ENCODE results near the gene RRAS2. TPM values are rescaled to one million over a fixed set of nuclear protein-coding genes. Genes with fewer than 3 reads are reported as not detected.

Gene RRAS2
- total RNA-seq, 3 donors from 2014 or later (not counting 1 experiment from before 2014, with no cell fraction given), result 62.1 to 86.7 (median 69.6) TPM

DNA sequence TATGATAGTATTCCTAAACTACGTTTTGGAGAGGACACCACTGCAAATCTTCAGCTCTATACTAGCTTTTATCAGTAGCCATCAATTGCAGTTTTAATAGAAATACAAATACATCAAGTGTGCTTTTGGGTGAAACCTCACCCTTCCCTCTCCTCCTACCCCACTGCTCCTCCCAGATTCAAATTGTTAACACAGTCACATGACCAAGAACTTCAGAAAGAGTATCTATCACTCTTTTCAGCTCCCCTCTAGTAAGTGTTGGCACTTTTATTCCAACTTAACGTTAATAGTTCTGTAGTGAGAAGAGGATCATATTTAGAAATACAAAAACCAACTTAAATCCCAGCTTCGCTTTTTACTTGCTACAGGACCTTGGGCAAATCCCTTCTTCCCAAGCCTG, 17.0 kb downstream of the RRAS2 start:
- intact Hi-C loops (cut with micrococcal nuclease), result no loop called here
- no peaks in the 10 kb centered on the region for H3K9me3 Mint-ChIP-seq
- peak overlapping the region; percentile 2 for H3K4me3 Mint-ChIP-seq
- peaks cover 3% of the 10 kb centered on the region for H3K9me3 ChIP-seq (ENCODE audit: control insufficient read depth, insufficient read depth, low read length)
- TF ChIP-seq, protein P1, sequence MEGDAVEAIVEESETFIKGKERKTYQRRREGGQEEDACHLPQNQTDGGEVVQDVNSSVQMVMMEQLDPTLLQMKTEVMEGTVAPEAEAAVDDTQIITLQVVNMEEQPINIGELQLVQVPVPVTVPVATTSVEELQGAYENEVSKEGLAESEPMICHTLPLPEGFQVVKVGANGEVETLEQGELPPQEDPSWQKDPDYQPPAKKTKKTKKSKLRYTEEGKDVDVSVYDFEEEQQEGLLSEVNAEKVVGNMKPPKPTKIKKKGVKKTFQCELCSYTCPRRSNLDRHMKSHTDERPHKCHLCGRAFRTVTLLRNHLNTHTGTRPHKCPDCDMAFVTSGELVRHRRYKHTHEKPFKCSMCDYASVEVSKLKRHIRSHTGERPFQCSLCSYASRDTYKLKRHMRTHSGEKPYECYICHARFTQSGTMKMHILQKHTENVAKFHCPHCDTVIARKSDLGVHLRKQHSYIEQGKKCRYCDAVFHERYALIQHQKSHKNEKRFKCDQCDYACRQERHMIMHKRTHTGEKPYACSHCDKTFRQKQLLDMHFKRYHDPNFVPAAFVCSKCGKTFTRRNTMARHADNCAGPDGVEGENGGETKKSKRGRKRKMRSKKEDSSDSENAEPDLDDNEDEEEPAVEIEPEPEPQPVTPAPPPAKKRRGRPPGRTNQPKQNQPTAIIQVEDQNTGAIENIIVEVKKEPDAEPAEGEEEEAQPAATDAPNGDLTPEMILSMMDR (IDR thresholded peaks at IDR 0.05), result no peak
- H3K4me3 ChIP-seq (ENCODE audit: low read length), result no peak overlapping the region
- H3K27me3 ChIP-seq (ENCODE audit: control insufficient read depth, insufficient read depth, low read length), result no peaks in the 10 kb centered on the region
- H3K27ac ChIP-seq (ENCODE audit: low read length), result no peak overlapping the region
- whole genome bisulfite sequencing (ENCODE audit: insufficient coverage), result 86% methylated on average over 1 of the region's 3 CpGs
- H3K4me1 ChIP-seq (ENCODE audit: control insufficient read depth, insufficient read depth, low read length), result peaks cover 17% of the 10 kb centered on the region
- no peaks in the 10 kb centered on the region for H3K36me3 ChIP-seq (ENCODE audit: control insufficient read depth, insufficient read depth, low read length)
- ATAC-seq (no peak), DNase-seq (no peak)
- peaks cover 50 to 70% of the 10 kb centered on the region in 2 donors for H3K4me1 Mint-ChIP-seq
- peak overlapping the region; percentile 43 to 59 for H3K27ac Mint-ChIP-seq
- no peaks in the 10 kb centered on the region for H3K27me3 Mint-ChIP-seq (ENCODE audit: low read depth in 2 of 2)
- no peaks in the 10 kb centered on the region for H3K36me3 Mint-ChIP-seq

DNA sequence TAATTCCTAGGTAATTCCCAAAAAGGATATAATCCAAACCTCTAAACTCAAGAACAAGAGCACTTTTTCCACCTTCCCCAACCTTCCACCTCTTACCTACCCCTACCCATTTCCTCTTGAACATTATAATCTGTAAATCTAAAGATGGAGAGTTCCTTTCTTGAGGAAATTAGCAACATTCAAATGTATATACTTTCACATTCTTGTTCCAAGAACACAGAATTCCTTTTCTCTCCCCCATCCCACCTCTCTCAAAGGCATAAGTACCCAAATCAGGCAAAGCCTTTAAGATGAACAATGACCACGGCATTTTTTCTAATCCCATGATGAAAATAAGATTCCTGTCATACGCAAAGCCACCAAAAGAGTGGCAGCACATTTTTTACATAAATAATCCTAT, 18.3 kb downstream of the RRAS2 start:
- Mint-ChIP-seq H3K36me3 (peaks cover 8% of the 10 kb centered on the region), H3K27ac (peak overlapping the region; percentile 44 to 83), H3K27me3 (ENCODE audit: low read depth in 2 of 2) (no peaks in the 10 kb centered on the region), H3K9me3 (peaks cover 2 to 9% of the 10 kb centered on the region in 2 donors), H3K4me1 (peaks cover 57 to 76% of the 10 kb centered on the region in 2 donors), H3K4me3 (no peak overlapping the region)
- no peaks in the 10 kb centered on the region for H3K27me3 ChIP-seq (ENCODE audit: control insufficient read depth, insufficient read depth, low read length)
- WGBS (ENCODE audit: insufficient coverage), result 96% methylated on average over 2 of the region's 2 CpGs
- no peak overlapping the region for H3K4me3 ChIP-seq (ENCODE audit: low read length)
- peaks cover 17% of the 10 kb centered on the region for H3K4me1 ChIP-seq (ENCODE audit: control insufficient read depth, insufficient read depth, low read length)
- H3K27ac ChIP-seq (ENCODE audit: low read length), result no peak overlapping the region
- intact Hi-C loops (cut with micrococcal nuclease), result no loop called here
- H3K9me3 ChIP-seq (ENCODE audit: control insufficient read depth, insufficient read depth, low read length), result peaks cover 4% of the 10 kb centered on the region
- TF ChIP-seq, protein P1 (IDR thresholded peaks at IDR 0.05), result no peak
- no peak for ATAC-seq
- no peaks in the 10 kb centered on the region for H3K36me3 ChIP-seq (ENCODE audit: control insufficient read depth, insufficient read depth, low read length)
- DNase-seq, result no peak

DNA sequence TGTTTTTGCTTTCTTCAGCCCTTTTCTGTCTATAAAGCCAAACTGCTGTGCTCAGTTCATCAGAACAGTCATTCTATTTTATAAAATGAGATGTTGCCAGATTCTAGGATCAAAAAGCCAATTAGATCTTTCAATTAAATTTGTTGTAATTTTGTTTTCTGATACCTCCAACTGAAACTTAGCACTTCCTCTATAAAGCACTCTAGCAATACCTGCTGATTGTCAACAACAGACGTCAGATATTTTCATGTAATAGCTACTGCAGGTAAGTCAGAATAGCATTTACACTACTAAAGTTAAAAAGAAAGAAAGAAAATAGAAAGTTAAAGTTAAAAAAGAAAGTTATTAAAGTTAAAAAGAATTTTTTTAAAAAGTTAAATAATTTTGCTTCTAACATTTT, 19.6 kb downstream of the RRAS2 start:
- H3K4me3 ChIP-seq (ENCODE audit: low read length), result no peak overlapping the region
- WGBS (ENCODE audit: insufficient coverage), result no CpG with 5 or more reads among the region's 1 CpG
- H3K36me3 Mint-ChIP-seq, result peaks cover 8% of the 10 kb centered on the region
- peaks cover 23% of the 10 kb centered on the region for H3K4me1 ChIP-seq (ENCODE audit: control insufficient read depth, insufficient read depth, low read length)
- H3K4me1 Mint-ChIP-seq, result peaks cover 56 to 76% of the 10 kb centered on the region in 2 donors
- no peaks in the 10 kb centered on the region for H3K27me3 ChIP-seq (ENCODE audit: control insufficient read depth, insufficient read depth, low read length)
- DNase-seq, result no peak
- H3K9me3 Mint-ChIP-seq, result peaks cover 2 to 9% of the 10 kb centered on the region in 2 donors
- no peak for ATAC-seq
- H3K4me3 Mint-ChIP-seq, result no peak overlapping the region
- intact Hi-C loops (cut with micrococcal nuclease), result no loop called here
- H3K9me3 ChIP-seq (ENCODE audit: control insufficient read depth, insufficient read depth, low read length), result peaks cover 4% of the 10 kb centered on the region
- no peak overlapping the region for H3K27ac Mint-ChIP-seq
- no peaks in the 10 kb centered on the region for H3K36me3 ChIP-seq (ENCODE audit: control insufficient read depth, insufficient read depth, low read length)
- TF ChIP-seq, protein P1 (IDR thresholded peaks at IDR 0.05), result no peak
- H3K27me3 Mint-ChIP-seq (ENCODE audit: low read depth in 2 of 2), result no peaks in the 10 kb centered on the region
- no peak overlapping the region for H3K27ac ChIP-seq (ENCODE audit: low read length)
